ENCODE data around the gene MARK4.
"Not testable (repeated sequence)": the region's sequence is repeated elsewhere in the genome, so short reads cannot be mapped to it uniquely, and the experiment has no call there.

The MARK4 gene

GRCh38 chr19:45322744-45323281 is 71.7 kb downstream of the MARK4 start, which contains the start of gene CKM:
CKM (minus strand) TSS chr19:45322875; CDS start chr19:45319713, 3,162 bp downstream.
- no peak for TF ChIP-seq CTCF (IDR thresholded peaks at IDR 0.05; ENCODE audit: low read depth, low read length, missing control alignments)

GRCh38 chr19:45323671-45324081 is 72.6 kb downstream of the MARK4 start:
- TF ChIP-seq CTCF (IDR thresholded peaks at IDR 0.05; ENCODE audit: low read depth, low read length, missing control alignments) = no peak
- no peak for DNase-seq (ENCODE audit: low read depth)
- no peak overlapping the region for H3K4me3 ChIP-seq (ENCODE audit: low read depth, low read length)

More at GRCh38 chr19:45322744-45323281, 71.7 kb downstream of the MARK4 start, which contains the start of gene CKM:
- H3K4me3 ChIP-seq (ENCODE audit: low read depth, low read length) = no peak within 1 kb of the TSS
- no peak for DNase-seq (ENCODE audit: low read depth)

DNA sequence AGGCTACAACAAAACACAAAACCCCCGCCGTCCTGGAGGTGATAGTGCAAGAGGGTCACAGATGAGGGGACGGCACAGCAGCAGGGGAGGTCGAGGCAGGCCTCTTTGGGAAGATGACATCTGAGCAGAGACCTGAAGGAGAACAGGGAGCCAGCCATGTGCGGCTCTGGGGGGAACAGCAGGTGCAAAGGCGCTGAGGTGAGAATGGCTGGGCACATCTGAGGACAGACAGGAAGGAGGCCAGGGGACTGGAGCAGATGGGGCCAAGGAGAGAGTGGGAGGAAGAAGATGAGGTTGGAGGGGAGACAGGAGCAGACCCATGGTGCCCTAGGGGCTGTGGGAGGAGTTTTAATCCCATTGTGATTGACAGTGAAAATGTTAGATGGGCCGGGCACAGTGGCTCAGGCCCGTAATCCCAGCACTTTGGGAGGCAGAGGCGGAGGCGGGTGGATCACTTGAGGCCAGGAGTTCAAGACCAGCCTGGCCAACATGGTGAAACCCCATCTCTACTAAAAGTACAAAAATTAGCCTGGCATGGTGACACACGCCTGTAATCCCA is 73.4 kb downstream of the MARK4 start:
- TF ChIP-seq CTCF (IDR thresholded peaks at IDR 0.05; ENCODE audit: low read depth, low read length, missing control alignments) = no peak
- no peak for DNase-seq (ENCODE audit: low read depth)
- no peak overlapping the region for H3K4me3 ChIP-seq (ENCODE audit: low read depth, low read length)

DNA sequence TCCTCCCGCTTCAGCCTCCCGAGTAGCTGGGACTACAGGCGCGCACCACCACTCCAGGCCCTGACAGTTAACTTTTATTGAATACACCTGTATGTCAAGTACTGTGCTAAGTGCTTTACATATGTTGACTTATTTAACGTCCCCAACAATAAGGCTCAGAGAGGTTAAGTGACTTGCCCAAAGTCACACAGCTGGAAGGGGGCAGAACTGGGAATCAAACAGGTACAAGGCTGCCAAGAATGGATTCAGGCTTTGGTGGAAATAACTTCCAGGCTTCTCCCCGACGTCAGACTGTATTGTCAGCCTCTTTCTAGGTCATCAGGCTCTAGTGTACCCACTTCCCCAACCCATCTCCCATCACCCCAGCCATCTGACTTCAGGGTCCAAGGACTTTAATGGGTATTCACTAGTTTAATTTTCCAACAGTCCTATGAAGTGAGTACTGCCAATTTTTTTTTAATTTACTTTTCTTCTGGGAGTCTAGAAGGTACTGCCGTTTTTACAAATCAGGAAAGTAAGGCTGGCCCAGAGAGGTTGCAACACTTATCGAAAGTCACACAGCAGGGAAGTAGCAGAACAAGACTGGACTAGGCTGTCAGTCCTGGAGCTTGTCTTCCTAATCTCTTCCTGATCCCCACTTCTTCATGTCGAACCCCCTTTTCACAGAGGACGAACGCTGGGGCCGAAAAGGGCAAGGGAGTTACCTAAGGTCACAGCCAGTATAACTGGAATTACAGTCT is 76.5 kb downstream of the MARK4 start:
- no peak for TF ChIP-seq CTCF (IDR thresholded peaks at IDR 0.05; ENCODE audit: low read depth, low read length, missing control alignments)
- DNase-seq (ENCODE audit: low read depth) = no peak
- no peak overlapping the region for H3K4me3 ChIP-seq (ENCODE audit: low read depth, low read length)

GRCh38 chr19:45331411-45331810 is 80.3 kb downstream of the MARK4 start:
- TF ChIP-seq CTCF (IDR thresholded peaks at IDR 0.05; ENCODE audit: low read depth, low read length, missing control alignments) = no peak
- no peak overlapping the region for H3K4me3 ChIP-seq (ENCODE audit: low read depth, low read length)
- DNase-seq (ENCODE audit: low read depth) = no peak

DNA sequence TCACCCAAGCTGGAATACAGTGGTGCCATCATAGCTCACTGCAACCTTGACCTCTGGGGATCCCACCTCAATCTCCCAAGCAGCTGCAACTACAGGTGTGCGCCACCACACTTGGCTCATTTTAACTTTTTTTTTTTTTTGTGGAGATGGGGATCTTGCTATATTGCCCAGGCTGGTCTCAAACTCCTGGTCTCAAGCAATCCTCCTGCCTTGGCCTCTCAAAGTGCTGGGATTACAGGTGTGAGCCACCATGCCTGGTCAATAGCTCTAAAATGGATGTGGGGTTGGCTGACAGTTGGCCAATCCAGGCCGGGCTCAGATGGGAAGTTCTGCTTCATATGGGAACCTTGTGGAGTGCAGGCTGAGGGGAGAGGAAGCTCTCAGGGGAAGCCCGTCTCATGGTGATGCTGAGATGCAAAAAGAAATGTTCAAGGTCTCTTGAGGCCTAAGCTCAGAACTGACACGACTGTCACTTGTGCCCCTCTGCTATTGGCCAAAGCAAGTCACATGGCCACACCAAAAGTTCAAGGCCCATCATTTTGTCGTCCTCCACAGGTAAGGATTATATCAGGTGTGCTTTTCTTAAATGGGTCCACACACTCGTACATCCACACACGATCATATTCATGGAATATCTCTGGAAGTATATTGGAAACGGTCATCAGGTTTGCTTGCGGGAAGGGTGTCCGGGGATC is 82.7 kb downstream of the MARK4 start:
- no peak for DNase-seq (ENCODE audit: low read depth)
- no peak for TF ChIP-seq CTCF (IDR thresholded peaks at IDR 0.05; ENCODE audit: low read depth, low read length, missing control alignments)
- no peak overlapping the region for H3K4me3 ChIP-seq (ENCODE audit: low read depth, low read length)

GRCh38 chr19:45334881-45335280 is 83.8 kb downstream of the MARK4 start:
- not testable (repeated sequence) for H3K4me3 ChIP-seq (ENCODE audit: low read depth, low read length); DNase-seq (ENCODE audit: low read depth)
